Keratinocyte (primary cell): ENCODE results near the gene CD2AP. TPM values are rescaled to one million over a fixed set of nuclear protein-coding genes. Genes with fewer than 3 reads are reported as not detected.

Experiments used
- DNase-seq: peaks from one replicate; pipeline ENCODE4 v3.0.0-alpha.2; 2011; ENCODE audit warnings: low read depth, missing footprints, low spot score
- FAIRE-seq: peaks from 2 replicates; lab custom pipeline; 2011; peaks lifted over from hg19 to GRCh38; lab: Jason Lieb, UNC
- H2AFZ ChIP-seq: 2 replicates; pipeline ENCODE4 v1.6.0; 2012; ENCODE audit warnings: low read length, control low read depth, inconsistent platforms; ENCODE audit not compliant: control insufficient read depth
- H3K27ac ChIP-seq: 2 replicates; pipeline ENCODE4 v1.5.1; 2011; ENCODE audit warnings: low read length; ENCODE audit not compliant: control insufficient read depth, insufficient read depth
- H3K27me3 ChIP-seq: 3 replicates; pipeline ENCODE4 v1.6.0; 2011; ENCODE audit warnings: low read length; ENCODE audit not compliant: control insufficient read depth, insufficient read depth; ENCODE audit errors: extremely low read depth
- H3K36me3 ChIP-seq, 2 experiments: 2 replicates in 1 of 2; 3 replicates in 1 of 2; pipeline ENCODE4 v1.5.1; 2011; ENCODE audit warnings: low read length in 2 of 2, mild to moderate bottlenecking in 1 of 2; ENCODE audit not compliant: control insufficient read depth in 2 of 2, insufficient read depth in 2 of 2; ENCODE audit errors: extremely low read depth in 1 of 2
- H3K4me1 ChIP-seq: 3 replicates; pipeline ENCODE4 v1.5.1; 2011; ENCODE audit warnings: low read length; ENCODE audit not compliant: control insufficient read depth, insufficient read depth; ENCODE audit errors: extremely low read depth
- H3K4me2 ChIP-seq: 3 replicates; pipeline ENCODE4 v1.6.0; 2011; ENCODE audit warnings: low read depth, low read length; ENCODE audit not compliant: control insufficient read depth, insufficient read depth; ENCODE audit errors: extremely low read depth
- H3K4me3 ChIP-seq, 3 experiments: fragments of 200-600 bp in 1 of 3; sonication (generic) in 1 of 3; 2 replicates in 2 of 3; 3 replicates in 1 of 3; pipeline ENCODE4 v1.5.1; 2011 to 2016; ENCODE audit warnings: low read length in 3 of 3, mild to moderate bottlenecking in 3 of 3, control low read depth in 2 of 3, inconsistent platforms in 1 of 3, low read depth in 1 of 3, mixed read lengths in 1 of 3, mixed run types in 1 of 3, moderate library complexity in 1 of 3; ENCODE audit not compliant: control insufficient read depth in 2 of 3, insufficient read depth in 2 of 3; ENCODE audit errors: extremely low read depth in 1 of 3
- H3K79me2 ChIP-seq: 2 replicates; pipeline ENCODE4 v1.6.0; 2012; ENCODE audit warnings: low read length; ENCODE audit not compliant: control insufficient read depth, insufficient read depth
- H3K9ac ChIP-seq: 3 replicates; pipeline ENCODE4 v1.6.0; 2011; ENCODE audit warnings: low read length; ENCODE audit not compliant: control insufficient read depth, insufficient read depth; ENCODE audit errors: extremely low read depth
- H3K9me1 ChIP-seq: 3 replicates; pipeline ENCODE4 v1.6.0; 2011; ENCODE audit warnings: low read length; ENCODE audit not compliant: control insufficient read depth, insufficient read depth; ENCODE audit errors: extremely low read depth
- H3K9me3 ChIP-seq: 2 replicates; pipeline ENCODE4 v1.5.1; 2012; ENCODE audit warnings: low read depth, low read length; ENCODE audit not compliant: control insufficient read depth
- H4K20me1 ChIP-seq: 3 replicates; pipeline ENCODE4 v1.6.0; 2011; ENCODE audit warnings: low read length; ENCODE audit not compliant: control insufficient read depth, insufficient read depth; ENCODE audit errors: extremely low read depth
- CTCF ChIP-seq, 3 experiments: IDR thresholded peaks in 1 of 3; conservative IDR thresholded peaks in 1 of 3; optimal IDR thresholded peaks in 1 of 3; 2 replicates in 2 of 3; 3 replicates in 1 of 3; pipeline versions ENCODE3 to v1.5.1; 2011; ENCODE audit warnings: low read length in 3 of 3, mild to moderate bottlenecking in 3 of 3, moderate library complexity in 2 of 3, control low read depth in 1 of 3, inconsistent platforms in 1 of 3; ENCODE audit not compliant: insufficient read depth in 2 of 3; ENCODE audit errors: extremely low read depth in 1 of 3
- EZH2 ChIP-seq: IDR thresholded peaks from one replicate; pipeline ENCODE4 v1.6.1; 2012; ENCODE audit warnings: inconsistent platforms, mild to moderate bottlenecking, low read length, moderate library complexity
- dilution Hi-C: fragments of 300-500 bp; cut with MboI; formaldehyde crosslinking; loops from one replicate; pipeline ENCODE4 v1.7.0; 2020; ENCODE audit warnings: low sequenced_read_pairs; ENCODE audit not compliant: extremely low pct_ligation_motif_present
- polyA plus RNA-seq, 5 experiments: library from polyadenylated mRNA; depleted of rRNA in 3 of 5; stranded (reverse) in 3 of 5; stranded (forward) in 1 of 5; unstranded in 1 of 5; fragments of >200 nt; gene quantifications; 1 replicate in 1 of 5; 2 replicates in 3 of 5; 3 replicates in 1 of 5; pipeline versions ENCODE4 v1.2.1 to v1.2.3, GENCODE V29; 2011 to 2012; ENCODE audit warnings: missing spikeins in 2 of 5, low read depth in 1 of 5, low replicate concordance in 1 of 5

CD2AP gene
- polyA plus RNA-seq, 1 donor (not counting 4 experiments of a cell fraction or from before 2014, with no cell fraction given): 23.9 TPM

DNA sequence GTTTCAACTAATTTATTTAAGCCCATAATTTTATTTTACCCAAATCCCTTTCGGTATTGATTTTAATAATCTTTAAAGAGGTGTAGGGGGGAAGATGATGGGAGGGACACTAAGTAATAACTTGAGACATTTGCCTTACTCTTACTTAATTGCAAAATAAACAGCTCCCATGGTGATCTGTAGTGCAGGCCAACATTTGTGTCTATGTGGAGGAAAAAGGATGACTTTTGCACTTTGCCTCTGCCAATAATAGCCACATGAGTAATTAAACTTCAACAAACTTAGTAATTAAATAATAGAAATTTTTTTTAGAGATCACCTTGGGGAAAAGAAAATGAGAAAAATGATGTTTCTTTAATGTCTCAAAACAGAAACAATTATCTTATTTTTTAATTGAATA is 29.9 kb upstream of the CD2AP start:
- Histone ChIP-seq H3K27ac (no peak overlapping the region), H3K9me1 (no peaks in the 10 kb centered on the region), H3K27me3 (no peaks in the 10 kb centered on the region), H3K4me1 (no peaks in the 10 kb centered on the region), H3K9me3 (no peaks in the 10 kb centered on the region), H3K4me3 (no peak overlapping the region), H3K4me2 (no peak overlapping the region), H3K36me3 (no peaks in the 10 kb centered on the region), H3K9ac (no peak overlapping the region), H2AFZ (no peak overlapping the region), H3K79me2 (no peaks in the 10 kb centered on the region), H4K20me1 (no peaks in the 10 kb centered on the region)
- DNase-seq (no peak), FAIRE-seq (no peak)
- TF ChIP-seq EZH2: no peak
- no peak for TF ChIP-seq CTCF (optimal IDR thresholded peaks at IDR 0.05 in 1 of 3, IDR thresholded peaks at IDR 0.05 in 1 of 3, conservative IDR thresholded peaks at IDR 0.05 in 1 of 3; ENCODE audit: extremely low read depth in 1 of 3, insufficient read depth in 2 of 3, low read length in 3 of 3)
- dilution Hi-C loops: no loop called here

- no peaks in the 10 kb centered on the region for H3K9me1 ChIP-seq
- H3K79me2 ChIP-seq: no peaks in the 10 kb centered on the region
- no peak overlapping the region for H3K9ac ChIP-seq
- H3K36me3 ChIP-seq: no peaks in the 10 kb centered on the region
- TF ChIP-seq EZH2: no peak
- TF ChIP-seq CTCF (optimal IDR thresholded peaks at IDR 0.05 in 1 of 3, IDR thresholded peaks at IDR 0.05 in 1 of 3, conservative IDR thresholded peaks at IDR 0.05 in 1 of 3; ENCODE audit: extremely low read depth in 1 of 3, insufficient read depth in 2 of 3, low read length in 3 of 3): no peak
- H3K4me2 ChIP-seq: no peak overlapping the region
- no peak overlapping the region for H3K27ac ChIP-seq
- dilution Hi-C loops: no loop called here
- H3K4me1 ChIP-seq: no peaks in the 10 kb centered on the region
- H3K4me3 ChIP-seq: no peak overlapping the region
- no peak for FAIRE-seq
- H2AFZ ChIP-seq: no peak overlapping the region
- H3K27me3 ChIP-seq: no peaks in the 10 kb centered on the region
- no peaks in the 10 kb centered on the region for H4K20me1 ChIP-seq
- H3K9me3 ChIP-seq: no peaks in the 10 kb centered on the region
- no peak for DNase-seq
Measured at GRCh38 chr6:47451162-47451561, 26.4 kb upstream of the CD2AP start.
